HepG2 (cell line): Measurements from ENCODE around the gene PSMB1. TPM values are rescaled to one million over a fixed set of nuclear protein-coding genes. Genes with fewer than 3 reads are reported as not detected.

ENCODE experiments used
- ATF4 ChIP-seq, 2 experiments: fragments of 450-650 bp in 1 of 2; sonication (generic) in 1 of 2; formaldehyde crosslinking; IDR thresholded peaks; 2 replicates each; pipeline versions ENCODE4 v1.5.0 to v1.8.0; 2020 to 2022; ENCODE audit warnings: mild to moderate bottlenecking in 1 of 2, missing genetic modification reagents in 1 of 2
- CBFB ChIP-seq: sonication (generic); formaldehyde crosslinking; IDR thresholded peaks from 2 replicates; pipeline ENCODE4 v1.4.0; 2020; ENCODE audit warnings: missing genetic modification reagents
- MAF1 ChIP-seq: sonication (generic); formaldehyde crosslinking; IDR thresholded peaks from 2 replicates; pipeline ENCODE4 v1.5.0; 2020; ENCODE audit warnings: missing genetic modification reagents, borderline replicate concordance
- MTF1 ChIP-seq: sonication (generic); formaldehyde crosslinking; IDR thresholded peaks from 2 replicates; pipeline ENCODE4 v1.5.0; 2020; ENCODE audit warnings: missing genetic modification reagents
- ONECUT2 ChIP-seq: sonication (generic); formaldehyde crosslinking; IDR thresholded peaks from 2 replicates; pipeline ENCODE4 v1.4.0; 2020; ENCODE audit warnings: missing genetic modification reagents
- PAWR ChIP-seq: sonication (generic); formaldehyde crosslinking; IDR thresholded peaks from 2 replicates; pipeline ENCODE4 v1.4.0; 2020; ENCODE audit warnings: missing genetic modification reagents, mild to moderate bottlenecking, borderline replicate concordance
- SAFB2 ChIP-seq: sonication (generic); formaldehyde crosslinking; IDR thresholded peaks from 2 replicates; pipeline ENCODE4 v1.5.1; 2020; ENCODE audit warnings: missing genetic modification reagents, low read depth, mild to moderate bottlenecking, borderline replicate concordance
- SMAD1 ChIP-seq: sonication (generic); formaldehyde crosslinking; IDR thresholded peaks from 2 replicates; pipeline ENCODE4 v1.4.0; 2020; ENCODE audit warnings: missing genetic modification reagents, low read depth, mild to moderate bottlenecking, borderline replicate concordance
- SMC3 ChIP-seq: IDR thresholded peaks from 2 replicates; pipeline ENCODE4 v1.6.1; 2011; ENCODE audit warnings: low read length, improper control_type of control experiment
- SRSF1 ChIP-seq: fragments of 200-400 bp; formaldehyde crosslinking; optimal IDR thresholded peaks from 2 replicates; pipeline ENCODE3; 2017; ENCODE audit warnings: mild to moderate bottlenecking, low read depth, low read length, moderate library complexity
- THAP11 ChIP-seq: IDR thresholded peaks from 2 replicates; pipeline ENCODE4 v1.6.1; 2016; ENCODE audit warnings: missing biosample characterization, missing genetic modification reagents
- THYN1 ChIP-seq: sonication (generic); formaldehyde crosslinking; IDR thresholded peaks from 2 replicates; pipeline ENCODE4 v1.8.1; 2023; ENCODE audit warnings: low read depth, mild to moderate bottlenecking, moderate library complexity, missing genetic modification reagents, borderline replicate concordance
- ZFP90 ChIP-seq: sonication (generic); formaldehyde crosslinking; IDR thresholded peaks from 2 replicates; pipeline ENCODE4 v1.8.0; 2022; ENCODE audit warnings: missing genetic modification reagents, mild to moderate bottlenecking, inconsistent platforms, borderline replicate concordance
- ZNF205 ChIP-seq: IDR thresholded peaks from 2 replicates; pipeline ENCODE4 v1.6.1; 2018; ENCODE audit warnings: missing biosample characterization, missing genetic modification reagents
- ZNF282 ChIP-seq: fragments of 450-650 bp; IDR thresholded peaks from 2 replicates; pipeline ENCODE4 v1.6.1; 2018; ENCODE audit not compliant: partially characterized antibody
- ZNF33A ChIP-seq: sonication (generic); formaldehyde crosslinking; IDR thresholded peaks from 2 replicates; pipeline ENCODE4 v1.5.1; 2020; ENCODE audit warnings: missing genetic modification reagents, mild to moderate bottlenecking, moderate library complexity, borderline replicate concordance
- ZNF382 ChIP-seq: sonication (generic); formaldehyde crosslinking; IDR thresholded peaks from 2 replicates; pipeline ENCODE4 v1.5.0; 2020; ENCODE audit warnings: missing genetic modification reagents, mild to moderate bottlenecking, borderline replicate concordance
- ZNF501 ChIP-seq: sonication (generic); formaldehyde crosslinking; IDR thresholded peaks from 2 replicates; pipeline ENCODE4 v1.5.1; 2020; ENCODE audit warnings: mild to moderate bottlenecking, moderate library complexity, missing genetic modification reagents
- ZNF567 ChIP-seq: sonication (generic); formaldehyde crosslinking; IDR thresholded peaks from 2 replicates; pipeline ENCODE4 v1.8.1; 2023; ENCODE audit warnings: mild to moderate bottlenecking, missing genetic modification reagents, borderline replicate concordance
- ZNF761 ChIP-seq: sonication (generic); formaldehyde crosslinking; conservative IDR thresholded peaks from 2 replicates; pipeline ENCODE4 v1.4.0; 2020; ENCODE audit warnings: mild to moderate bottlenecking, missing genetic modification reagents
- polyA plus RNA-seq, 8 experiments: library from polyadenylated mRNA; depleted of rRNA in 3 of 8; stranded (reverse) in 7 of 8; unstranded in 1 of 8; fragments of >200 nt; fragmentation: Illumina TruSeq in 4 of 8; extraction: Trizol in 4 of 8; gene quantifications; 2 replicates each; pipeline versions ENCODE4 v1.2.1 to v1.2.3, GENCODE V29; 2011 to 2016; ENCODE audit warnings: low read depth in 4 of 8, missing spikeins in 1 of 8, mixed read lengths in 1 of 8; ENCODE audit not compliant: insufficient read depth in 1 of 8
- total RNA-seq, 5 experiments: library from RNA; depleted of rRNA; stranded (reverse); fragments of >200 nt; fragmentation: Illumina TruSeq; extraction: Trizol; gene quantifications; 2 replicates each; pipeline ENCODE4 v1.2.3, GENCODE V29; 2016; ENCODE audit warnings: low read depth in 1 of 5
- TF ChIP-seq, protein P1 (sequence below): sonication (generic); formaldehyde crosslinking; IDR thresholded peaks from 2 replicates; pipeline ENCODE4 v1.4.0; 2020; ENCODE audit warnings: missing genetic modification reagents
- TF ChIP-seq, protein P2 (sequence below): sonication (generic); formaldehyde crosslinking; IDR thresholded peaks from 2 replicates; pipeline ENCODE4 v1.5.1; 2020; ENCODE audit warnings: missing genetic modification reagents, mild to moderate bottlenecking, borderline replicate concordance

The PSMB1 gene
- total and polyA plus RNA-seq, 2 of the 13 experiments (the other 11 are each of a cell fraction or from before 2014, with no cell fraction given), result 528 to 592 TPM

DNA sequence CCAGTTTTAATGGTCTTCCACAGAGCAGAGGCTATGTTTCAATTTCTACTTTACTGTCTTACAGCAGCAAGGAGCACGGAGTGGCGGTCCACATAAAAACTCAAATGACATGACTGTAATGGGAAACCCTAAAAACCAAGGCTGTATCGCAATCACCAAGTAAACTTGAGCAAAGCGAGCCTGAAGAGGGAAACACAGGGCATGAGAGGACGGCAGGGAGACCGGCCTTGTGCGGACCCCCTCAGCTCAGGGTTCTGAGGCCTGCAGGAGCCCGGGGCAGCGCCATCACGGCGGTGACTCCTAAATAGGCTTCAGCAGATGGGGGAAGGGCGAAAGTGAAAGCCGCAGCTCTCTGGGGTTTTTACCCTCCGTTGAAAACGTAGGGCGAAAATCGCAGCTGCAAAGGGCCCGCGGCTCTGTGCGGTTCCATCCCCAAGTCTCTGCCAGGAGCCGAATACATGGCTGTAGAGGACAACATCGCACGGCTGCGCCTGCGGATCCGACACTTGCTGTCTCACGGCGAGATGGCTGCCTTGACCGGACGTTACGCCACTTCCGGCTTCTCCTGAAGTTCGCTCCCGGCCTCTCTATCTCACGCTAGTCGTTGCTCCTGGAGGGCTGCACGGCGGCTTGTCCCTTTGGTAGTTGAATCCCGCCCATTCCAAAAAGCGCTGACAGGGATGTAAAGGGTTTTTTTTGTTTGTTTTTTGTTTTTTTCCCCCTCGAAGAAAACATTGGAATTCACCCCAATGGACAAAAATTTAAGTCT, at the start of gene PSMB1 (continued):
- no peak for TF ChIP-seq SMAD1 (CRISPR knock-in tag)
- peak; percentile 52; the same call in 1 of the 2 replicates for TF ChIP-seq ZFP90
- no peak for TF ChIP-seq ZNF282
- TF ChIP-seq ATF4 (CRISPR knock-in tag; IDR thresholded peaks at IDR 0.05), result peak in 1 of 2 experiments; percentile 71; a peak in 2 of 4 replicates
- TF ChIP-seq ZNF33A (CRISPR knock-in tag), result peak; percentile 51; the same call in 1 of the 2 replicates
- no peak; the same call in 1 of the 2 replicates for TF ChIP-seq MAF1 (CRISPR knock-in tag)
- peak; percentile 95 for TF ChIP-seq ZNF205
- peak; percentile 86 for TF ChIP-seq SRSF1
- peak; percentile 65; the same call in 1 of the 2 replicates for TF ChIP-seq CBFB (CRISPR knock-in tag)
- no peak for TF ChIP-seq ONECUT2 (CRISPR knock-in tag)
- TF ChIP-seq MTF1, result no peak
- TF ChIP-seq, protein P1, sequence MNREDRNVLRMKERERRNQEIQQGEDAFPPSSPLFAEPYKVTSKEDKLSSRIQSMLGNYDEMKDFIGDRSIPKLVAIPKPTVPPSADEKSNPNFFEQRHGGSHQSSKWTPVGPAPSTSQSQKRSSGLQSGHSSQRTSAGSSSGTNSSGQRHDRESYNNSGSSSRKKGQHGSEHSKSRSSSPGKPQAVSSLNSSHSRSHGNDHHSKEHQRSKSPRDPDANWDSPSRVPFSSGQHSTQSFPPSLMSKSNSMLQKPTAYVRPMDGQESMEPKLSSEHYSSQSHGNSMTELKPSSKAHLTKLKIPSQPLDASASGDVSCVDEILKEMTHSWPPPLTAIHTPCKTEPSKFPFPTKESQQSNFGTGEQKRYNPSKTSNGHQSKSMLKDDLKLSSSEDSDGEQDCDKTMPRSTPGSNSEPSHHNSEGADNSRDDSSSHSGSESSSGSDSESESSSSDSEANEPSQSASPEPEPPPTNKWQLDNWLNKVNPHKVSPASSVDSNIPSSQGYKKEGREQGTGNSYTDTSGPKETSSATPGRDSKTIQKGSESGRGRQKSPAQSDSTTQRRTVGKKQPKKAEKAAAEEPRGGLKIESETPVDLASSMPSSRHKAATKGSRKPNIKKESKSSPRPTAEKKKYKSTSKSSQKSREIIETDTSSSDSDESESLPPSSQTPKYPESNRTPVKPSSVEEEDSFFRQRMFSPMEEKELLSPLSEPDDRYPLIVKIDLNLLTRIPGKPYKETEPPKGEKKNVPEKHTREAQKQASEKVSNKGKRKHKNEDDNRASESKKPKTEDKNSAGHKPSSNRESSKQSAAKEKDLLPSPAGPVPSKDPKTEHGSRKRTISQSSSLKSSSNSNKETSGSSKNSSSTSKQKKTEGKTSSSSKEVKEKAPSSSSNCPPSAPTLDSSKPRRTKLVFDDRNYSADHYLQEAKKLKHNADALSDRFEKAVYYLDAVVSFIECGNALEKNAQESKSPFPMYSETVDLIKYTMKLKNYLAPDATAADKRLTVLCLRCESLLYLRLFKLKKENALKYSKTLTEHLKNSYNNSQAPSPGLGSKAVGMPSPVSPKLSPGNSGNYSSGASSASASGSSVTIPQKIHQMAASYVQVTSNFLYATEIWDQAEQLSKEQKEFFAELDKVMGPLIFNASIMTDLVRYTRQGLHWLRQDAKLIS, result no peak
- TF ChIP-seq, protein P2, sequence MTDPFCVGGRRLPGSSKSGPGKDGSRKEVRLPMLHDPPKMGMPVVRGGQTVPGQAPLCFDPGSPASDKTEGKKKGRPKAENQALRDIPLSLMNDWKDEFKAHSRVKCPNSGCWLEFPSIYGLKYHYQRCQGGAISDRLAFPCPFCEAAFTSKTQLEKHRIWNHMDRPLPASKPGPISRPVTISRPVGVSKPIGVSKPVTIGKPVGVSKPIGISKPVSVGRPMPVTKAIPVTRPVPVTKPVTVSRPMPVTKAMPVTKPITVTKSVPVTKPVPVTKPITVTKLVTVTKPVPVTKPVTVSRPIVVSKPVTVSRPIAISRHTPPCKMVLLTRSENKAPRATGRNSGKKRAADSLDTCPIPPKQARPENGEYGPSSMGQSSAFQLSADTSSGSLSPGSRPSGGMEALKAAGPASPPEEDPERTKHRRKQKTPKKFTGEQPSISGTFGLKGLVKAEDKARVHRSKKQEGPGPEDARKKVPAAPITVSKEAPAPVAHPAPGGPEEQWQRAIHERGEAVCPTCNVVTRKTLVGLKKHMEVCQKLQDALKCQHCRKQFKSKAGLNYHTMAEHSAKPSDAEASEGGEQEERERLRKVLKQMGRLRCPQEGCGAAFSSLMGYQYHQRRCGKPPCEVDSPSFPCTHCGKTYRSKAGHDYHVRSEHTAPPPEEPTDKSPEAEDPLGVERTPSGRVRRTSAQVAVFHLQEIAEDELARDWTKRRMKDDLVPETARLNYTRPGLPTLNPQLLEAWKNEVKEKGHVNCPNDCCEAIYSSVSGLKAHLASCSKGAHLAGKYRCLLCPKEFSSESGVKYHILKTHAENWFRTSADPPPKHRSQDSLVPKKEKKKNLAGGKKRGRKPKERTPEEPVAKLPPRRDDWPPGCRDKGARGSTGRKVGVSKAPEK, result peak; percentile 60; the same call in 1 of the 2 replicates
- TF ChIP-seq THAP11 (CRISPR knock-in tag), result peak; percentile 95
- TF ChIP-seq PAWR (CRISPR knock-in tag), result 0 out of 2 replicates have a peak, but pooled peaks have one; percentile 44
- TF ChIP-seq ZNF501 (CRISPR knock-in tag), result peak; percentile 79
- no peak for TF ChIP-seq SMC3
- TF ChIP-seq THYN1, result no peak
- no peak for TF ChIP-seq ZNF382 (CRISPR knock-in tag)
- TF ChIP-seq ZNF567 (CRISPR knock-in tag), result peak; percentile 95
- TF ChIP-seq ZNF761, result 0 out of 2 replicates have a peak, but pooled peaks have one; percentile 45
- peak; percentile 84; the same call in 1 of the 2 replicates for TF ChIP-seq SAFB2 (CRISPR knock-in tag)
